Mesendoderm (in vitro differentiated cells): ENCODE data around the gene ARHGEF10L.
"Not testable (repeated sequence)": the region's sequence is repeated elsewhere in the genome, so short reads cannot be mapped to it uniquely, and the experiment has no call there.

ENCODE experiments used
- DNase-seq: peaks from one replicate; pipeline ENCODE4 v3.0.0; 2013
- H2AK5ac ChIP-seq: 2 replicates; pipeline ENCODE4 v1.6.1; 2013; ENCODE audit warnings: low read length, inconsistent platforms
- H2BK120ac ChIP-seq: 2 replicates; pipeline ENCODE4 v1.6.1; 2013; ENCODE audit warnings: low read depth, mild to moderate bottlenecking, low read length, moderate library complexity, mixed read lengths
- H2BK15ac ChIP-seq: replicated peaks from 2 replicates; pipeline ENCODE4 v1.6.1; 2013; ENCODE audit warnings: low read depth, mild to moderate bottlenecking, moderate library complexity
- H2BK5ac ChIP-seq: 2 replicates; pipeline ENCODE4 v1.6.1; 2013; ENCODE audit warnings: low read length, inconsistent platforms
- H3K18ac ChIP-seq: 2 replicates; pipeline ENCODE4 v1.6.1; 2013; ENCODE audit warnings: mild to moderate bottlenecking, low read length, mixed read lengths
- H3K23ac ChIP-seq: one replicate; pipeline ENCODE4 v1.6.1; 2013; ENCODE audit warnings: low read length
- H3K27ac ChIP-seq: 2 replicates; pipeline ENCODE4 v1.5.1; 2013; ENCODE audit warnings: low read depth, mild to moderate bottlenecking, inconsistent platforms, low read length, moderate library complexity
- H3K27me3 ChIP-seq: 2 replicates; pipeline ENCODE4 v1.6.1; 2013; ENCODE audit warnings: low read length, control low read depth, mild to moderate bottlenecking, inconsistent platforms; ENCODE audit not compliant: insufficient read depth, poor library complexity
- H3K36me3 ChIP-seq: 2 replicates; pipeline ENCODE4 v1.6.1; 2013; ENCODE audit warnings: low read length, inconsistent platforms; ENCODE audit not compliant: control insufficient read depth, insufficient read depth
- H3K4ac ChIP-seq: one replicate; pipeline ENCODE4 v1.6.1; 2013; ENCODE audit warnings: low read depth, mild to moderate bottlenecking, low read length, moderate library complexity
- H3K4me1 ChIP-seq: 2 replicates; pipeline ENCODE4 v1.6.1; 2013; ENCODE audit warnings: low read depth, low read length, inconsistent platforms; ENCODE audit not compliant: control insufficient read depth
- H3K4me2 ChIP-seq: 2 replicates; pipeline ENCODE4 v1.6.1; 2013; ENCODE audit warnings: low read length
- H3K4me3 ChIP-seq: 2 replicates; pipeline ENCODE4 v1.5.1; 2013; ENCODE audit warnings: mild to moderate bottlenecking, low read length
- H3K56ac ChIP-seq: one replicate; pipeline ENCODE4 v1.6.1; 2013; ENCODE audit warnings: low read length
- H3K79me1 ChIP-seq: 2 replicates; pipeline ENCODE4 v1.6.1; 2013; ENCODE audit warnings: low read length, inconsistent platforms
- H3K79me2 ChIP-seq: 2 replicates; pipeline ENCODE4 v1.6.1; 2013; ENCODE audit warnings: mild to moderate bottlenecking, low read length; ENCODE audit not compliant: control insufficient read depth, insufficient read depth
- H3K9ac ChIP-seq: 2 replicates; pipeline ENCODE4 v1.6.1; 2013; ENCODE audit warnings: low read length, inconsistent platforms
- H4K5ac ChIP-seq: one replicate; pipeline ENCODE4 v1.6.1; 2013; ENCODE audit warnings: low read length
- H4K8ac ChIP-seq: one replicate; pipeline ENCODE4 v1.6.1; 2013; ENCODE audit warnings: low read depth, mild to moderate bottlenecking, control low read depth, low read length, moderate library complexity
- WGBS: extraction: QIAGEN DNeasy Blood & Tissue Kit; methylation state at CpG from one replicate; pipeline ENCODE4 v1.1.7; 2013; ENCODE audit warnings: low lambda C conversion rate, missing lambda C conversion rate; ENCODE audit not compliant: insufficient coverage; ENCODE audit errors: extremely low coverage; 5-methylcytosine and 5-hydroxymethylcytosine counted together

ARHGEF10L gene

GRCh38 chr1:17624611-17625233 lies 85.2 kb downstream of the ARHGEF10L start:
- Histone ChIP-seq H3K9ac (no peak overlapping the region), H3K27ac (no peak overlapping the region), H3K56ac (no peak overlapping the region), H3K23ac (no peak overlapping the region), H2BK120ac (no peak overlapping the region), H3K4ac (no peak overlapping the region), H3K4me2 (no peak overlapping the region), H3K79me1 (no peaks in the 10 kb centered on the region), H3K18ac (no peak overlapping the region), H2BK15ac (no peak overlapping the region), H3K36me3 (no peaks in the 10 kb centered on the region), H4K8ac (no peak overlapping the region), H2AK5ac (no peak overlapping the region), H3K79me2 (no peaks in the 10 kb centered on the region), H4K5ac (no peak overlapping the region), H2BK5ac (no peak overlapping the region), H3K27me3 (no peaks in the 10 kb centered on the region), H3K4me1 (no peaks in the 10 kb centered on the region), H3K4me3 (no peak overlapping the region)
- DNase-seq = no peak
- no CpG with 5 or more reads among the region's 8 CpGs for WGBS

- H3K23ac ChIP-seq = no peak overlapping the region
- H2BK120ac ChIP-seq = no peak overlapping the region
- H3K4me1 ChIP-seq = no peaks in the 10 kb centered on the region
- no CpG with 5 or more reads among the region's 16 CpGs for WGBS
- H3K36me3 ChIP-seq = no peaks in the 10 kb centered on the region
- no peak overlapping the region for H3K4me2 ChIP-seq
- no peak overlapping the region for H4K8ac ChIP-seq
- H3K27me3 ChIP-seq = no peaks in the 10 kb centered on the region
- no peak overlapping the region for H3K18ac ChIP-seq
- no peak overlapping the region for H2AK5ac ChIP-seq
- no peak overlapping the region for H3K4me3 ChIP-seq
- no peaks in the 10 kb centered on the region for H3K79me1 ChIP-seq
- H2BK15ac ChIP-seq = no peak overlapping the region
- no peak for DNase-seq
- no peaks in the 10 kb centered on the region for H3K79me2 ChIP-seq
- H2BK5ac ChIP-seq = no peak overlapping the region
- H3K9ac ChIP-seq = no peak overlapping the region
- H4K5ac ChIP-seq = no peak overlapping the region
- no peak overlapping the region for H3K27ac ChIP-seq
- H3K4ac ChIP-seq = no peak overlapping the region
- no peak overlapping the region for H3K56ac ChIP-seq
Measured at GRCh38 chr1:17627239-17628052, 87.9 kb downstream of the ARHGEF10L start.

- H4K8ac ChIP-seq, H3K56ac ChIP-seq, H2BK5ac ChIP-seq, DNase-seq, H2AK5ac ChIP-seq, H3K23ac ChIP-seq, H3K4me3 ChIP-seq, H3K4me2 ChIP-seq, H3K36me3 ChIP-seq, H3K9ac ChIP-seq, H3K18ac ChIP-seq, H3K27ac ChIP-seq, H4K5ac ChIP-seq, H3K4me1 ChIP-seq, H3K27me3 ChIP-seq, H2BK120ac ChIP-seq, H2BK15ac ChIP-seq, H3K79me1 ChIP-seq, H3K79me2 ChIP-seq, H3K4ac ChIP-seq: not testable (repeated sequence)
- no CpG with 5 or more reads among the region's 5 CpGs for WGBS
Measured at GRCh38 chr1:17629046-17629445, 89.5 kb downstream of the ARHGEF10L start.

GRCh38 chr1:17629460-17629859 lies 90.0 kb downstream of the ARHGEF10L start:
- Histone ChIP-seq H3K27me3 (no peaks in the 10 kb centered on the region), H3K27ac (no peak overlapping the region), H3K4me3 (no peak overlapping the region), H3K18ac (no peak overlapping the region), H3K4me1 (no peaks in the 10 kb centered on the region), H3K4me2 (no peak overlapping the region), H3K79me1 (no peaks in the 10 kb centered on the region), H2AK5ac (no peak overlapping the region), H3K4ac (no peak overlapping the region), H3K23ac (no peak overlapping the region), H3K36me3 (no peaks in the 10 kb centered on the region), H4K8ac (no peak overlapping the region), H2BK5ac (no peak overlapping the region), H3K79me2 (no peaks in the 10 kb centered on the region), H4K5ac (no peak overlapping the region), H3K56ac (no peak overlapping the region), H3K9ac (no peak overlapping the region), H2BK15ac (no peak overlapping the region), H2BK120ac (no peak overlapping the region)
- WGBS = no CpG with 5 or more reads among the region's 11 CpGs
- peak; percentile 77 for DNase-seq

- no peak overlapping the region for H3K4ac ChIP-seq
- H3K4me2 ChIP-seq = no peak overlapping the region
- no peaks in the 10 kb centered on the region for H3K79me1 ChIP-seq
- H3K27ac ChIP-seq = no peak overlapping the region
- no peak overlapping the region for H2BK120ac ChIP-seq
- H3K36me3 ChIP-seq = no peaks in the 10 kb centered on the region
- WGBS = no CpG with 5 or more reads among the region's 16 CpGs
- no peak overlapping the region for H3K18ac ChIP-seq
- H3K56ac ChIP-seq = no peak overlapping the region
- no peak overlapping the region for H2BK5ac ChIP-seq
- no peak overlapping the region for H2AK5ac ChIP-seq
- H4K5ac ChIP-seq = no peak overlapping the region
- no peak for DNase-seq
- no peak overlapping the region for H3K9ac ChIP-seq
- H2BK15ac ChIP-seq = no peak overlapping the region
- no peak overlapping the region for H3K4me3 ChIP-seq
- H3K23ac ChIP-seq = no peak overlapping the region
- H3K79me2 ChIP-seq = no peaks in the 10 kb centered on the region
- no peak overlapping the region for H4K8ac ChIP-seq
- no peaks in the 10 kb centered on the region for H3K4me1 ChIP-seq
- no peaks in the 10 kb centered on the region for H3K27me3 ChIP-seq
Measured at GRCh38 chr1:17630048-17630830, 90.7 kb downstream of the ARHGEF10L start.
